ENCODE results near the gene DHRS7B. TPM values are rescaled to one million over a fixed set of nuclear protein-coding genes. Genes with fewer than 3 reads are reported as not detected.

Gene DHRS7B
- total RNA-seq, 6 experiments from 2014 or later = 10.1 to 34.2 (median 14.8) TPM

GRCh38 chr17:21167303-21167702, 40.5 kb downstream of the DHRS7B start:
- intact Hi-C loops (cut with DNase I) = no loop called here
- Histone ChIP-seq H3K9me3 (no peaks in the 10 kb centered on the region), H3K4me3 (no peak overlapping the region), H3K27me3 (no peaks in the 10 kb centered on the region), H3K4me1 (peaks cover 0 to 7% (median 5%) of the 10 kb centered on the region in 4 donors), H3K36me3 (no peaks in the 10 kb centered on the region), H3K27ac (no peak overlapping the region)
- TF ChIP-seq, protein P1, sequence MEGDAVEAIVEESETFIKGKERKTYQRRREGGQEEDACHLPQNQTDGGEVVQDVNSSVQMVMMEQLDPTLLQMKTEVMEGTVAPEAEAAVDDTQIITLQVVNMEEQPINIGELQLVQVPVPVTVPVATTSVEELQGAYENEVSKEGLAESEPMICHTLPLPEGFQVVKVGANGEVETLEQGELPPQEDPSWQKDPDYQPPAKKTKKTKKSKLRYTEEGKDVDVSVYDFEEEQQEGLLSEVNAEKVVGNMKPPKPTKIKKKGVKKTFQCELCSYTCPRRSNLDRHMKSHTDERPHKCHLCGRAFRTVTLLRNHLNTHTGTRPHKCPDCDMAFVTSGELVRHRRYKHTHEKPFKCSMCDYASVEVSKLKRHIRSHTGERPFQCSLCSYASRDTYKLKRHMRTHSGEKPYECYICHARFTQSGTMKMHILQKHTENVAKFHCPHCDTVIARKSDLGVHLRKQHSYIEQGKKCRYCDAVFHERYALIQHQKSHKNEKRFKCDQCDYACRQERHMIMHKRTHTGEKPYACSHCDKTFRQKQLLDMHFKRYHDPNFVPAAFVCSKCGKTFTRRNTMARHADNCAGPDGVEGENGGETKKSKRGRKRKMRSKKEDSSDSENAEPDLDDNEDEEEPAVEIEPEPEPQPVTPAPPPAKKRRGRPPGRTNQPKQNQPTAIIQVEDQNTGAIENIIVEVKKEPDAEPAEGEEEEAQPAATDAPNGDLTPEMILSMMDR (IDR thresholded peaks at IDR 0.05) = no peak
- TF ChIP-seq POLR2A (IDR thresholded peaks at IDR 0.05) = no peak
- ATAC-seq (peak in 1 of 4 donors; percentile 34), DNase-seq (no peak)
- 74% methylated on average over 5 of the region's 5 CpGs for whole genome bisulfite sequencing (ENCODE audit: insufficient coverage, low coverage, low lambda C conversion rate, missing lambda C conversion rate)

- TF ChIP-seq, protein P1 (IDR thresholded peaks at IDR 0.05) = no peak
- no peak for TF ChIP-seq POLR2A (IDR thresholded peaks at IDR 0.05)
- no peak for DNase-seq
- WGBS (ENCODE audit: insufficient coverage, low coverage, low lambda C conversion rate, missing lambda C conversion rate) = 98% methylated on average over 7 of the region's 12 CpGs
- H3K36me3 ChIP-seq = no peaks in the 10 kb centered on the region
- peaks cover 0 to 5% (median 0%) of the 10 kb centered on the region in 4 donors for H3K4me1 ChIP-seq
- intact Hi-C loops (cut with DNase I) = no loop called here
- ATAC-seq = no peak
- no peak overlapping the region for H3K27ac ChIP-seq
- H3K27me3 ChIP-seq = no peaks in the 10 kb centered on the region
- H3K9me3 ChIP-seq = no peaks in the 10 kb centered on the region
- H3K4me3 ChIP-seq = no peak overlapping the region
Measured at GRCh38 chr17:21168555-21168865, 41.7 kb downstream of the DHRS7B start.

DNA sequence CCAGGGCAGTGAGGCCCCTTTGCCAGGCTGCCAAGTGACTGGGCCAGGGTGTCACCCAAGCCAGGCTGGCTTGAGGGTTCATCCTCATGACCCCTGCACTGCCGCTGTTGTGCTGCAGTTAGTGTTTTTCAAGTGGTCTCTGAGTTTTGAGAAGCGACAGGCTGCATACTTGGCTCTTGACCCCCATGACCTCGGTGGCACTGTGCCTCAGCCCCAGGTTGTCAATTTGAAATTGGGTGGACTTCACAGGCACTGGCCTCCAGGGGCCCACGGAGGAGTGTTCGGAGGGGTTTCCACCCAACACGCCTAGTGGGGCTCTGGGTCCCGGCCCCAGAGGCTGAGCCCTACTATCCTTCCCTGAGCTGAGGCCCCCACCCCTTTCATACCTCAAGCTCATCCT, 42.7 kb downstream of the DHRS7B start:
- no peak for DNase-seq
- Histone ChIP-seq H3K4me3 (no peak overlapping the region), H3K27ac (no peak overlapping the region), H3K4me1 (peaks cover 0 to 5% (median 0%) of the 10 kb centered on the region in 4 donors), H3K36me3 (no peaks in the 10 kb centered on the region), H3K27me3 (no peaks in the 10 kb centered on the region), H3K9me3 (no peaks in the 10 kb centered on the region)
- TF ChIP-seq POLR2A (IDR thresholded peaks at IDR 0.05) = no peak
- TF ChIP-seq, protein P1 (IDR thresholded peaks at IDR 0.05) = no peak
- no peak for ATAC-seq
- intact Hi-C loops (cut with DNase I) = no loop called here
- WGBS (ENCODE audit: insufficient coverage, low coverage, low lambda C conversion rate, missing lambda C conversion rate) = no CpG with 5 or more reads among the region's 7 CpGs

DNA sequence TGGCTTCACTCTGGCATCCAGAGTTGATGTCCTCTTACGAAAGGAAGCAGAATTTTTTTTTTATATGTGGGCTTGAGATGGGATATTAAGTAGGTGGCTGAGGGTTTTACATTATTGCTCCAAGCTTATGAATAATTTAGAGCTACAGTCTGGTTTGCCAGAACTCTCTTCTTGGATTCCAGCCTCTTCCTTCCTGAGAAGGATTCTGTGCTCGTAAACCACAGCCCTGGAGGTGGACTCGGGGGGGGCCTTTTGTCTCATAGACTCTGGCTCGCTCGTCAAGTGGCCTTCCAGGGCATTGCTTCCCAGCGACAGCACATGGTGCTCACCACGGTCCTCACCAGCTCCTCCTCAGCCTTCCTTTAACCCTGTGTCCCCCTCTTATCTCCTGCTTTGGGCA, 44.0 kb downstream of the DHRS7B start:
- Histone ChIP-seq H3K36me3 (no peaks in the 10 kb centered on the region), H3K4me1 (peaks cover 0 to 5% (median 0%) of the 10 kb centered on the region in 4 donors), H3K27me3 (no peaks in the 10 kb centered on the region), H3K27ac (no peak overlapping the region), H3K4me3 (no peak overlapping the region), H3K9me3 (no peaks in the 10 kb centered on the region)
- TF ChIP-seq, protein P1 (IDR thresholded peaks at IDR 0.05) = no peak
- no peak for TF ChIP-seq POLR2A (IDR thresholded peaks at IDR 0.05)
- WGBS (ENCODE audit: insufficient coverage, low coverage, low lambda C conversion rate, missing lambda C conversion rate) = 71% methylated on average over 7 of the region's 7 CpGs
- intact Hi-C loops (cut with DNase I) = no loop called here
- no peak for DNase-seq
- ATAC-seq = no peak

Measured in right lobe of liver (tissue), 6 donors.